ENCODE data around the gene CREB5. TPM values are rescaled to one million over a fixed set of nuclear protein-coding genes. Genes with fewer than 3 reads are reported as not detected.

The CREB5 gene
- total RNA-seq, 5 donors from 2014 or later (not counting 1 experiment from before 2014, with no cell fraction given), result 0.03 to 0.58 (median 0.23) TPM

- Mint-ChIP-seq H3K36me3 (no peaks in the 10 kb centered on the region), H3K27ac (no peak overlapping the region), H3K27me3 (peaks cover 3 to 4% of the 10 kb centered on the region in 2 donors), H3K4me1 (peaks cover 0 to 11% (median 3%) of the 10 kb centered on the region in 3 donors), H3K9me3 (peaks cover 0 to 4% (median 0%) of the 10 kb centered on the region in 3 donors), H3K4me3 (no peak overlapping the region)
- POLR2A ChIA-PET, result no interaction called here
- no peaks in the 10 kb centered on the region for H3K27me3 ChIP-seq (replicated peaks in 1 of 2; ENCODE audit: control insufficient read depth in 2 of 2, extremely low read depth in 1 of 2, insufficient read depth in 2 of 2, low read length in 1 of 2)
- CTCF ChIA-PET, result no interaction called here
- no peak overlapping the region for H3K27ac ChIP-seq (ENCODE audit: low read length)
- no peaks in the 10 kb centered on the region for H3K4me1 ChIP-seq (ENCODE audit: control insufficient read depth in 1 of 2, extremely low read depth in 1 of 2, insufficient read depth in 2 of 2, low read length in 2 of 2)
- no peaks in the 10 kb centered on the region for H3K9me3 ChIP-seq
- 63% methylated on average over 2 of the region's 4 CpGs for WGBS (ENCODE audit: insufficient coverage)
- H3K36me3 ChIP-seq (ENCODE audit: control insufficient read depth in 2 of 2, extremely low read depth in 1 of 2, insufficient read depth in 1 of 2, low read length in 1 of 2), result no peaks in the 10 kb centered on the region
- no peak for ATAC-seq (replicated peaks in 1 of 4)
- DNase-seq, result no peak
- H3K4me3 ChIP-seq (ENCODE audit: control insufficient read depth in 1 of 2, extremely low read depth in 1 of 2, low read length in 1 of 2), result no peak overlapping the region
Measured at GRCh38 chr7:28564755-28565374, 152.5 kb downstream of the CREB5 start.

- no peak overlapping the region for H3K4me3 ChIP-seq (ENCODE audit: control insufficient read depth in 1 of 2, extremely low read depth in 1 of 2, low read length in 1 of 2)
- no peaks in the 10 kb centered on the region for H3K4me1 ChIP-seq (ENCODE audit: control insufficient read depth in 1 of 2, extremely low read depth in 1 of 2, insufficient read depth in 2 of 2, low read length in 2 of 2)
- Mint-ChIP-seq H3K4me3 (no peak overlapping the region), H3K9me3 (no peaks in the 10 kb centered on the region), H3K36me3 (no peaks in the 10 kb centered on the region), H3K27ac (no peak overlapping the region), H3K27me3 (peaks cover 3 to 4% of the 10 kb centered on the region in 2 donors), H3K4me1 (peaks cover 0 to 11% (median 3%) of the 10 kb centered on the region in 3 donors)
- 86% methylated on average over 1 of the region's 1 CpG for WGBS (ENCODE audit: insufficient coverage)
- ChIA-PET CTCF (no interaction called here), POLR2A (no interaction called here)
- ATAC-seq (replicated peaks in 1 of 4), result no peak
- H3K27me3 ChIP-seq (replicated peaks in 1 of 2; ENCODE audit: control insufficient read depth in 2 of 2, extremely low read depth in 1 of 2, insufficient read depth in 2 of 2, low read length in 1 of 2), result no peaks in the 10 kb centered on the region
- no peak overlapping the region for H3K27ac ChIP-seq (ENCODE audit: low read length)
- DNase-seq, result no peak
- H3K36me3 ChIP-seq (ENCODE audit: control insufficient read depth in 2 of 2, extremely low read depth in 1 of 2, insufficient read depth in 1 of 2, low read length in 1 of 2), result no peaks in the 10 kb centered on the region
- H3K9me3 ChIP-seq, result no peaks in the 10 kb centered on the region
Measured at GRCh38 chr7:28565980-28566379, 153.7 kb downstream of the CREB5 start.

GRCh38 chr7:28570113-28570969 lies 158.0 kb downstream of the CREB5 start:
- H3K9me3 Mint-ChIP-seq, result no peaks in the 10 kb centered on the region
- CTCF ChIA-PET, result no interaction called here
- Histone ChIP-seq H3K27me3 (replicated peaks in 1 of 2; ENCODE audit: control insufficient read depth in 2 of 2, extremely low read depth in 1 of 2, insufficient read depth in 2 of 2, low read length in 1 of 2) (peaks cover 0 to 6% of the 10 kb centered on the region in 2 experiments), H3K4me3 (ENCODE audit: control insufficient read depth in 1 of 2, extremely low read depth in 1 of 2, low read length in 1 of 2) (no peak overlapping the region), H3K4me1 (ENCODE audit: control insufficient read depth in 1 of 2, extremely low read depth in 1 of 2, insufficient read depth in 2 of 2, low read length in 2 of 2) (no peaks in the 10 kb centered on the region), H3K36me3 (ENCODE audit: control insufficient read depth in 2 of 2, extremely low read depth in 1 of 2, insufficient read depth in 1 of 2, low read length in 1 of 2) (no peaks in the 10 kb centered on the region), H3K9me3 (no peaks in the 10 kb centered on the region), H3K27ac (ENCODE audit: low read length) (no peak overlapping the region)
- DNase-seq, result no peak
- H3K27ac Mint-ChIP-seq, result no peak overlapping the region
- POLR2A ChIA-PET, result no interaction called here
- WGBS (ENCODE audit: insufficient coverage), result 93% methylated on average over 5 of the region's 13 CpGs
- peaks cover 7 to 12% of the 10 kb centered on the region in 2 donors for H3K27me3 Mint-ChIP-seq
- H3K36me3 Mint-ChIP-seq, result no peaks in the 10 kb centered on the region
- ATAC-seq (replicated peaks in 1 of 4), result no peak
- no peak overlapping the region for H3K4me3 Mint-ChIP-seq
- peaks cover 0 to 11% (median 3%) of the 10 kb centered on the region in 3 donors for H3K4me1 Mint-ChIP-seq

GRCh38 chr7:28570970-28571288 lies 158.6 kb downstream of the CREB5 start:
- 62% methylated on average over 4 of the region's 4 CpGs for WGBS (ENCODE audit: insufficient coverage)
- Mint-ChIP-seq H3K9me3 (no peaks in the 10 kb centered on the region), H3K36me3 (no peaks in the 10 kb centered on the region), H3K27me3 (peaks cover 7 to 12% of the 10 kb centered on the region in 2 donors), H3K27ac (no peak overlapping the region), H3K4me3 (no peak overlapping the region), H3K4me1 (peaks cover 0 to 11% (median 3%) of the 10 kb centered on the region in 3 donors)
- peaks cover 0 to 8% of the 10 kb centered on the region in 2 experiments for H3K27me3 ChIP-seq (replicated peaks in 1 of 2; ENCODE audit: control insufficient read depth in 2 of 2, extremely low read depth in 1 of 2, insufficient read depth in 2 of 2, low read length in 1 of 2)
- no peaks in the 10 kb centered on the region for H3K36me3 ChIP-seq (ENCODE audit: control insufficient read depth in 2 of 2, extremely low read depth in 1 of 2, insufficient read depth in 1 of 2, low read length in 1 of 2)
- no peak for DNase-seq
- CTCF ChIA-PET, result no interaction called here
- H3K9me3 ChIP-seq, result no peaks in the 10 kb centered on the region
- no peak for ATAC-seq (replicated peaks in 1 of 4)
- H3K4me3 ChIP-seq (ENCODE audit: control insufficient read depth in 1 of 2, extremely low read depth in 1 of 2, low read length in 1 of 2), result no peak overlapping the region
- no peaks in the 10 kb centered on the region for H3K4me1 ChIP-seq (ENCODE audit: control insufficient read depth in 1 of 2, extremely low read depth in 1 of 2, insufficient read depth in 2 of 2, low read length in 2 of 2)
- POLR2A ChIA-PET, result no interaction called here
- no peak overlapping the region for H3K27ac ChIP-seq (ENCODE audit: low read length)

- H3K9me3 Mint-ChIP-seq, result no peaks in the 10 kb centered on the region
- no peak overlapping the region for H3K4me3 ChIP-seq (ENCODE audit: control insufficient read depth in 1 of 2, extremely low read depth in 1 of 2, low read length in 1 of 2)
- H3K4me1 ChIP-seq (ENCODE audit: control insufficient read depth in 1 of 2, extremely low read depth in 1 of 2, insufficient read depth in 2 of 2, low read length in 2 of 2), result no peaks in the 10 kb centered on the region
- H3K36me3 ChIP-seq (ENCODE audit: control insufficient read depth in 2 of 2, extremely low read depth in 1 of 2, insufficient read depth in 1 of 2, low read length in 1 of 2), result no peaks in the 10 kb centered on the region
- no peak overlapping the region for H3K27ac ChIP-seq (ENCODE audit: low read length)
- 100% methylated on average over 1 of the region's 4 CpGs for WGBS (ENCODE audit: insufficient coverage)
- CTCF ChIA-PET, result no interaction called here
- POLR2A ChIA-PET, result no interaction called here
- H3K27ac Mint-ChIP-seq, result no peak overlapping the region
- H3K27me3 ChIP-seq (replicated peaks in 1 of 2; ENCODE audit: control insufficient read depth in 2 of 2, extremely low read depth in 1 of 2, insufficient read depth in 2 of 2, low read length in 1 of 2), result peaks cover 0 to 8% of the 10 kb centered on the region in 2 experiments
- ATAC-seq (replicated peaks in 1 of 4) (no peak), DNase-seq (no peak)
- H3K36me3 Mint-ChIP-seq, result no peaks in the 10 kb centered on the region
- no peak overlapping the region for H3K4me3 Mint-ChIP-seq
- no peaks in the 10 kb centered on the region for H3K9me3 ChIP-seq
- peaks cover 0 to 11% (median 3%) of the 10 kb centered on the region in 3 donors for H3K4me1 Mint-ChIP-seq
- peaks cover 7 to 12% of the 10 kb centered on the region in 2 donors for H3K27me3 Mint-ChIP-seq
Measured at GRCh38 chr7:28571405-28571804, 159.1 kb downstream of the CREB5 start.

GRCh38 chr7:28572321-28573058 lies 160.2 kb downstream of the CREB5 start:
- no peaks in the 10 kb centered on the region for H3K36me3 Mint-ChIP-seq
- CTCF ChIA-PET, result no interaction called here
- DNase-seq (no peak), ATAC-seq (replicated peaks in 1 of 4) (no peak)
- peaks cover 7 to 12% of the 10 kb centered on the region in 2 donors for H3K27me3 Mint-ChIP-seq
- Histone ChIP-seq H3K27me3 (replicated peaks in 1 of 2; ENCODE audit: control insufficient read depth in 2 of 2, extremely low read depth in 1 of 2, insufficient read depth in 2 of 2, low read length in 1 of 2) (peaks cover 0 to 8% of the 10 kb centered on the region in 2 experiments), H3K36me3 (ENCODE audit: control insufficient read depth in 2 of 2, extremely low read depth in 1 of 2, insufficient read depth in 1 of 2, low read length in 1 of 2) (no peaks in the 10 kb centered on the region), H3K4me3 (ENCODE audit: control insufficient read depth in 1 of 2, extremely low read depth in 1 of 2, low read length in 1 of 2) (no peak overlapping the region), H3K27ac (ENCODE audit: low read length) (no peak overlapping the region), H3K9me3 (no peaks in the 10 kb centered on the region), H3K4me1 (ENCODE audit: control insufficient read depth in 1 of 2, extremely low read depth in 1 of 2, insufficient read depth in 2 of 2, low read length in 2 of 2) (no peaks in the 10 kb centered on the region)
- H3K4me1 Mint-ChIP-seq, result peaks cover 0 to 11% (median 3%) of the 10 kb centered on the region in 3 donors
- POLR2A ChIA-PET, result no interaction called here
- no peaks in the 10 kb centered on the region for H3K9me3 Mint-ChIP-seq
- H3K27ac Mint-ChIP-seq, result no peak overlapping the region
- H3K4me3 Mint-ChIP-seq, result no peak overlapping the region
- no CpG with 5 or more reads among the region's 5 CpGs for WGBS (ENCODE audit: insufficient coverage)

Measured in T-cell (primary cell).